GM18499 (cell line): ENCODE measurements around the gene MICALL1.

Experiments
- ATAC-seq: cut with Tn5 transposase; IDR thresholded peaks from one replicate; pipeline ENCODE4 v1.9.1; 2021; ENCODE audit warnings: moderate number of reproducible peaks; ENCODE audit not compliant: insufficient read depth, unreplicated experiment

Gene MICALL1

DNA sequence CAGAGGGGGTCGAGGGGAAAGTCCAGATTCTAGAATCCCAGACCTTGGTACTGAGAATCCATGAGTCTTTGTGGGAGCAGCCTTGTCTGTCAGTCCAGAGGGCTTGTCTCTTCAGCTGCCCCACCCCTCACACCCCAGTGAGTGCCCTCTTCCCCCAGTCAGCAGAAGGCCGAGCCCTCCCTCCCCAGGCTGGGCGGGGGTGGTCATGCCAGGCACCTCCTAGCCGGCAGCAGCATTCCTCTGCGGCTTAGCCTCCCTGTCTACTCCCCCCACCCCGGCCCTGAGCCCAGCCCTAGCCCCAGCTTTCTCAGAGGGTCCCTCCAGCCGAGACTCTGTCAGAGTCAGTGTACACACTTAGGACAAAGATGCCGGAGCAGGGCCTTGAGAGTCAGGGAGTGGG, 73.7 kb downstream of the MICALL1 start:
- ATAC-seq = no peak

DNA sequence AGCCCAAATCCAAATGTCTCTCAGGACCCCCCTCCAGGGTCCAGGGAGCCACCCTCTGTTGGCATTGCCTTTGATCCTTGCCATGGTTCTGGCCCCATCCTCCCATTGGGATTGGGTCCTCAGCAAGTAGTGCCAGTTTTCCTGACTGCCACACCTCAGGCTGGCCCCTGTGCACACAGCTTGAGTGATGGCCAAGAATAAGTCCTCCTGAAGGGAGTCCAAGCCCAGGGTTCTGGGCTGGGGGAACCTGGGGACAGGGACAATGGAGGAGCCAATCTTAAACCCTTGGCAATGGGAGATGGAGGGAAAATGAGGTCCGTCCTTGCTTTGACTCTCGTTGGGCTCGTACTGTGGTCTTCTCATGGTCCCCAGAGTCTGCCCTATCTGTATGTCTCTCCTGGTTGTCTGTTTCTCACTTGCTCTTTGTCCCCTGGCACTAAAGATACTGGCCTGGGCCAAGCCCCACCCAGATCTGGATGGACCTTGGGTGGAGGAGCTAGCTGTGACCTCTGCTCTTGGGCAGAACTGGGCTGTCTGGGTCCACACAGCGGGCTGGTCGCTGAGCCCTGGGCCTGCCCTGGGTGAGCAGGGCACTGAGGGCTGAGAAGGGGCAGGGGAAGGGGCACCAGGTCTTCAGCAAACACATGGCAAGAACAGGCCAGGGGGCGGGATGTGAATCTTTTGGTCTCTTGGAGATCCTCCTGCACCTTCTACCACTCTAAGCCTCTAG, 75.3 kb downstream of the MICALL1 start:
- no peak for ATAC-seq

DNA sequence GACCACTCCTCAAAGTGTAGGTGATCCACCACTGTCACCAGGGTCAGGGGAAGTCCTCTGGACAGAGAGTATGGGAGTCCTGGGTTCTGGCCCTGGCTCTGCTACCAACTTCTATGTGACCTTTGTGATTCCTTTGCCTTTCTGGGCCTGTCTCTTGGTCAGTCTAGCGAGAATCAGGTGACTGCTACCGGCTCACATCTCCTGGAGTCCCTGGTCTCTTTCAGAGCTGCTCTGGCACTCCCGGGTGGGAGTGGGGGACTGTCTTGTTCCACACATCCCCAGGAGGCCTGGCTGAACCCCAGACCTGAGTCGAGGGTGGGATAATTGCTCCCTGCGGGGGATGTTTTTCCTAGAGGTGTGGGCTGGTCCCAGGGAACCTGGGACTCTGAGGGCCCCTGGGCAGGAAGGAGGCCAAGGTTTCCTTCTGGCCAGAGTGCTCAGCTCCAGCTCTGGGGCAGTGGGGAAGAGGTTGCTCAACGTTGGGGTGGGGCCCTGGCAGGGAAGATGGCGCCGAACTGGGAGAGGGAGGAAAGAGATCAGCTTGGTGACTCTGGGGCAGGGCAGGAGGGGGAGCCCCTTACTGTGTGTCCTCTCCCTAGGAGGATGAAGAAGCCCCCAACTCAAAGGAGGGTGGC, 76.2 kb downstream of the MICALL1 start:
- no peak for ATAC-seq

DNA sequence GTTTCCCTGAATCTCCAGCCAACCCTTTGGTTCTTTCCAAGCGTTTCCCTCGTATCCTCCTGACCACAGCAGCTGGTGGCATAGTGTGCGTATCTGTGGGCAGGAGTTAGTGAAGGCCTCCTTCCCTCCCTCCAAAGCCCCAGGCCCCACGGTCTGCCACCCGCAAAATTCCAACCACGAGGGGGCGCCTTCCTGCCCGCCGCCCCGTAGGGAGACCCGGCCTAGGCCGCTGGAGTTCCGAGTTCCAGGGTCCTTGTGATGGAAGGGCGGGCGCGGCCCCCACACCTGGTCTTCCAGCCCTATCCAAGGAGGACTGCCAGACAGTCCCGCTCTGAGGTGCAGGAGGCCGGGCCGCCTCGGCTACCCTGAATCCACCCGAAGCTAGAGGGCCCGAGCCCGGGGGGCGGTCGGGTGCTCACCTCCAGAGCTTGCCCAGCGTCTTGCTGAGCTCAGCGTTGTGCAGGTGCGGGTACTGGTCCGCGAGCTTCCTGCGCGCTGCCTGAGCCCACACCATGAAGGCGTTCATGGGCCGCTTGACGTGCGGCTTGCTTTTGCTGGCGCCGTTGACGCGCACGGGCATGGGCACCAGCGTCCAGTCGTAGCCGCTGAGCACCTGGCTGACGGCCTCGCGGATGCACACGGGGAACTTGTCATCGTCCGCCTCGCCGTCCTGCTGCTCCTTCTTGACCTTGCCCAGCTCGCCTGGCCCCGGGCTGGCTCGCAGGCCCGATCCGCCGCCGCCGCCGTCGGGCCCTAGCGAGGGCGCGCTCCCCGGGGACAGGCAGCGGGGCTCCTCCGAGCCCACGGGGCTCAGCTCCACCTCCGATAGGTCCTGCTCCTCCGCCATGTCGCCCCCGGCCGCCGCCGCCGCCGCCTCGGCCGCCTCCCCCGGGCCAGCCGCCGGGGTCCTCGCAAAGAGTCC, 77.1 kb downstream of the MICALL1 start:
- no peak for ATAC-seq

DNA sequence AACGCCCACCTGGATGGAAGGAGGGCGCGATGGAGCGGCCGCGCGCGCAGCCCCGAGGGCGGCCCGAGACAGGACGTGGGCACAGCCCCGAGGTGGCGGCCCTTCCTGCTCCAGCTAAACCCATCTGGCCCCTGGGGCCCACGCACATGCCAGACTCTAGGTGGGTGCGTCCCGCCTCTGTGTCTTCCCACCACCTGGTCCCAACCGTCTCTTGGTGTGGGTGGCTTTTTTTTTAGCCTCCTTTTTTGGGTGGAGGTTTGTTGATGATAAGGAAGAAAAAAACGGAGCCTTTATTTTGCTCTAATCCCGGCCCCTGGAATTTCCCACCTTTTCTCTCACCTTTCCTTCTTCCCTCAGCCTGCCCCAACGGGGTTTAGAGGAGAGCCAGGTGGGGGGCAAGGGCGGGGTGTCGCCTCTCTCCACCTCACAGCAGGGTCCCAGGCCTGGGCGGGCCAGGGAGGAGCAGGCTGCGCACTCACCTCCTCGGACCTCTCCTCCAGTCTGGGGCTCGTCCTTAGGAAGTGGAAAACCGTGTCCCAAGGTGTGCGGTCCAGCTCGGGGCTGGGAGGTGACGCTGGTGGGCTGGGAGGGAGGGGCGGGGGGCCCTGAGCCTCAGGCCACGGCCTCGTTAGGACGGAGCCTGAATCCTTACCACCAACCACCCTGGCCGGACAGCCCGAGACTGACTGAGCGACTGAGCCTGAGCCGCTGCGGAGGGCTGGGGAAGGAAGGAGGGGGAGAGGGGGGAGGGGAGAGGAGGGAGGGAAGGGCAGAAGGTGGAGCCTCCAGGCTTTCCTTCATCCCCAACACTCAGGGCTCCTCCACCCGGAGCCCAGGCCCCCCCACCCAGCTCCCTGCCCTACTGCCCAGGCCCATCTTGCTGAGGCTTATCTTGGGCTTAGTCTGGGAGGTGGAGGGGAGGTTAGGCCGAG, 78.0 kb downstream of the MICALL1 start, which contains the start of gene SOX10:
Gene SOX10, minus strand, starts transcription at position 696 of the 932 bp plus-strand sequence. CDS start 771 bp downstream, outside the sequence.
- no peak for ATAC-seq

DNA sequence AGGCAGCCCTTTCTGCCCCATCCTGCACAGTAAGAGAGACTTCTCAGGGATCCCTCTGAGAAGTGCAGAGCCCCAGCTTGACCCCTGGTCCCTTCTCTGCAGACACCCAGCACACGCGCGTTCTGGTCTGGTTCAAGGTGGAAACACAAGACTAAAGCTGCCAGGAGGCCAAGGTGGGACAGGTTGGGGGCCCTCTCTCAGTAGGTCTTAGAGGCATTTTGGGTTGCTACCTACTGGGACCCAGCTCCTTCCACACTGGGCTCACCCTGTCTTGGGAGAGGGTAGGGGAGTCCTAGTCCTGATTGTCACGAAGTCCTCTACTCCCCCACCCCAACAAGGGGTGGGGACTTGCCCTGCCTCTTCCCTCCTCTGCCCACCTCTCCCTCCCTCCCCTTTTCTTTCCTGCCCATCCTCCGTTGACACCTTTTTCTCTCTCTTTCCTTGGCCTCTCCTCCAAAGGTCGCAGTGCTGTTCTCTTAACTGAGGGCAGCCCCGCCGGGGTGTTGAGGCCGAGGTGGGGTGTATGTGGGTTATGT, 79.0 kb downstream of the MICALL1 start:
- ATAC-seq = no peak

DNA sequence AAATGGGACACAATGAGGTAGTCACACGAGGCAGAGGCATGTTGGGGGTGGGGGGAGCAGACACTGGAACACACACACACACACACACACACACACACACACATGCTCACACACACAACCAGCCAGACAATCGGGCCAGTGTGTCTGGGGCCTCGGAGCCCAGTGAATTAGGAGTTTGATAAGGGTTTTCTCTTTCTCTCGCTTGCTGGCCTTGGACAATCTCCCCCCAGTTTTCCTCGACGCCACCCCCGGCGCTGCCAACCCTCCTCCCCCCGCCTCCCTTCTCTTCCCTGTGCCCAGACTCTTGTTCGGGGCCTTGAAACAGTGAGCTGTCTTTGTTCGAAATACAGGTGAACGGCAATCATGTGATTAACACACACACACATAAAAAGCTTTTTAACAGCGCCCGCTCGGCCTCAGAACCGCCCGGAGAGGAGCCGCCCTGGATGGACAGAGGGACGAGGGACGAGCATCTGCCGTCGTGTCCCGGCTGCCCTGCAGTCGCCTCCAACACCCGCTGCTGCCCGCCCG, 79.7 kb downstream of the MICALL1 start:
- ATAC-seq = no peak

DNA sequence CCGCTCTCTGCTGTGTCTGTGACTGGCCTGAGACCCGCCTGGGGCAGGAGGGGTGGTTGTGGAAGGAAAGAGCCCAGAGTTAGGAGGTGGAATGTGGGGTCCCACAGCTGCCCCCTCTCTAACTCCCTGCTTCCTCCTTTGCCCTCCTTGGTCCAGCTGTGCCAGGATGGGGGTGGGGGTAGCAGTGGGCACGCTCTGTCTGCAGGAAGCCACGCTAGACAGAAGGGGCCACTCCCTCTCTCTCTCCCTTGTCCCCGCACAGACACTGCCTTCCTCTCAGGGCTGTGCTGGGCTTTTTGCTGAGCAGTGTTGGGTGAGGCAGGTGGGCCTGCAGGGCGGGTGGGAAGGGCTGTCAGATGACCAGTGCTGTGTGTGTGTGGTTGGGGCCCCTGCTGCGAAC, 80.3 kb downstream of the MICALL1 start:
- no peak for ATAC-seq

DNA sequence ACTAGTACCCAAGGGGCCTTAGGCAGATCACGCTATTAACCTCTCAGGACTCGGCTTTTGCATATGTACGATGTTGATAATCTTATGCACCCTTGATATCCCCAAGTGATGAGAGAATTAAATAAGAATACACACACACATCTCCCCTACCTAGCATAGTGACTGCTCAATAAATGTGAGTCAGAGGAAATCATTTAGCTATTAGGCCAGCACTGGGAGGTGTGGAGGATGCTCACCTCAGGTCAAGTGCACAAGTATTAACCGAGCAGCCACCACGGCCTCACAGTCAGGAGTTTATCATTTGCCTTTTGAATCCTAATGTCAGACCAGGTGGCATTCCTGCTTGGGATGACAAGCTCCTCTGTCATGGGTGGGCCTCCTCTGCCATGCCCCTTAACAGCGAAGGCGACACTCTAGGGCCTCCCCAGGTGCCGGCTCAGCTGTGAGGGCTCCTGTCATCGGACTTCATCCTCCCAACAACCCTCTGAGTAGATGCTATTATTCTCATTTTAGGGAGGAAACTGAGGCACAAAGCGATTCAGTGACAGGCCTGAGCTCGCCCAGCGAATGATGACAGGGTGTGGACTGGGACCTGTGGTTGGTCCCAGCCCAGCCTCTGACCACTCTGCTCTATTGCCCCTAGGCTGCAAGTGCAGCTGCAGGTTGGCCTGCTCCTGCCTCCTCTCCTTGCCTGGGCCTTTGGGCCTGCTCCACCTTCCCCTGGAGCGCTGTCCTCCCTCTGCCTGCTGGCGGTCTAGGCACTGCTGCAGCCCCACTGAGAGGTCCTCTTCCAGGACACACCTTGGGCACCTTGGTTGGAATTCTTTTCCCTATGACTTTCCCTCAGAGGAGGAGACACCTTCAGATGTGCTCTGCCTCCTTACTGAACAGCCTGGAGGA, 83.3 kb downstream of the MICALL1 start:
- ATAC-seq = no peak

DNA sequence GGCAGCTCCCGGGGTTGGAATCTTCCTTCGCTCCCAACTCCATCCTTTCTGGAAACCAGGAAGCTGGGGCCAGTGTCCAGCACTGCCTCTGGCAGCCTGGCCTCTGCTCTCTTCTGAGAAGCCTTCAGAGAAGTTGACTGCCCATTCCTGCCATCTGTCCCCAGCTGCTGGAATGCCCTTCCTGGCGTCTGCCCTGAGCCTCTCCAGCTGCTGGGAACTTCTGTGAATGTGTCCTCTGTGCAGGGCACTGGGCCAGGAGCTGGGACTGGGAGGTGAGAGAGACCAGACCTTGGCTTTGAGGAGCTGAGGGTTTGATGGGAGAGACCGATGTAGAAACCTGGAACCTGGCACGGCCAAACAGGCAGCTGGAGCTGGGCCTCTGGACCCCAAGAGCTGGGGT, 84.2 kb downstream of the MICALL1 start:
- ATAC-seq = no peak

DNA sequence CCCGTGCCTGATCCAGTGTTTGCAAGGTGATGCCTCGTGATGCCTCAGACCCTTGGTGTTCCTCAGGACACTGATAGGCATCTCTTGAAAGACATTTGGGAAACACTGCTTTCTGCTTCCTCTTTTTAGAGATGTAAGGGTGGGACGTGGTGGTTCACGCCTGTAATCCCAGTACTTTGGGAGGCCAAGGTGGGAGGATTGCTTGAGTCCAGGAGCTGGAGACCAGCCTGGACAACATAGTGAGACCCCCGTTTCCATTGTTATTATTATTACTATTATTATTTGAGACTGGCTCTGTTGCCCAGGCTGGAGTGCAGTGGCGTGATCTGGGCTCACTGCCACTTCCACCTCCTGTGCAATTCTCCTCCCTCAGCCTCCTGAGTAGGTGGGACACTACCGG, 84.8 kb downstream of the MICALL1 start:
- no peak for ATAC-seq

DNA sequence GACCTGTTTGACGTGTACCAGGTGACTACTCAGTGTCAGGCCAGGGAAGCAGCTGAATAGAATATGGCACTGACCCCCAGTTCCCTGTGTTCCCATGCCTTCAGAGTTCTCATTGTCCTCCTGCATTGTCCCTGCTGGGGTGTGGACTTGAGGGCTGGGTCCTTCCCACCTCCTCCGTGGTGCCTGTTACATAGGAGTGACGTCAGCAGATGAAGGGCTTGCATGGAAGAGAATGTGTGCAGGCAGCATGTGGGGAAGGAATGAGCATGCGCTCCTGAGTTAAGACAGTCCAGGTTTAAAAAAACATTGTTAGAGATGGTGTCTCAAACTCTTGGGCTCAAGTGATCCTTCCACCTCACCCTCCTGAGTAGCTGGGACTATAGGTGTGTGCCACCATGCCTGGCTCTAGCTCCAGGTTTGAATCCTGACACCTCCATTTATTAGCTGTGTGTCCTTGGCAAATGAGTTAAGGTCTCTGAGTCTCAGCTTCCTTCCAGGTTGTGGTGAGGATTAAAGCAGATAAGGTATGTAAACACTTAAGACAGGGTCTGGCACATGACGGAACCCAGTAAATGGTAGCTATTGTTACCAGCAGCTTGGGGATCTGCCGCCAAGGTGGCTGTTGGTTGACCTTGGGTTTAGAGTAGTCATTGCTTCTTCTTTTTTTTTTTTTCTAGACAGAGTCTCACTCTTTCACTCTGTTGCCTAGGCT, 85.8 kb downstream of the MICALL1 start:
- ATAC-seq = no peak
